ENCODE data around the gene KRTAP22-1.

Gene KRTAP22-1

GRCh38 chr21:30567617-30568016 lies 33.3 kb upstream of the KRTAP22-1 start:
- no peak for TF ChIP-seq CTCF (IDR thresholded peaks at IDR 0.05; ENCODE audit: borderline replicate concordance, insufficient read depth, low read depth, low read length)

GRCh38 chr21:30577766-30578165 lies 23.1 kb upstream of the KRTAP22-1 start:
- TF ChIP-seq CTCF (IDR thresholded peaks at IDR 0.05; ENCODE audit: borderline replicate concordance, insufficient read depth, low read depth, low read length): no peak

More at GRCh38 chr21:30567617-30568016, 33.3 kb upstream of the KRTAP22-1 start:
- no peak overlapping the region for H3K4me3 ChIP-seq (ENCODE audit: low read depth, low read length)

GRCh38 chr21:30579346-30579745 lies 21.5 kb upstream of the KRTAP22-1 start:
- TF ChIP-seq CTCF (IDR thresholded peaks at IDR 0.05; ENCODE audit: borderline replicate concordance, insufficient read depth, low read depth, low read length): no peak

More at GRCh38 chr21:30577766-30578165, 23.1 kb upstream of the KRTAP22-1 start:
- no peak overlapping the region for H3K4me3 ChIP-seq (ENCODE audit: low read depth, low read length)

GRCh38 chr21:30580132-30580531 lies 20.8 kb upstream of the KRTAP22-1 start:
- H3K4me3 ChIP-seq (ENCODE audit: low read depth, low read length): no peak overlapping the region
- no peak for TF ChIP-seq CTCF (IDR thresholded peaks at IDR 0.05; ENCODE audit: borderline replicate concordance, insufficient read depth, low read depth, low read length)

More at GRCh38 chr21:30579346-30579745, 21.5 kb upstream of the KRTAP22-1 start:
- no peak overlapping the region for H3K4me3 ChIP-seq (ENCODE audit: low read depth, low read length)

GRCh38 chr21:30582870-30583269 lies 18.0 kb upstream of the KRTAP22-1 start:
- TF ChIP-seq CTCF (IDR thresholded peaks at IDR 0.05; ENCODE audit: borderline replicate concordance, insufficient read depth, low read depth, low read length): no peak
- no peak overlapping the region for H3K4me3 ChIP-seq (ENCODE audit: low read depth, low read length)

GRCh38 chr21:30590297-30590696 lies 10.6 kb upstream of the KRTAP22-1 start, which contains the start of gene KRTAP22-2:
TSS of gene KRTAP22-2 (minus strand) at chr21:30590397.
- TF ChIP-seq CTCF (IDR thresholded peaks at IDR 0.05; ENCODE audit: borderline replicate concordance, insufficient read depth, low read depth, low read length): no peak
- no peak within 1 kb of the TSS for H3K4me3 ChIP-seq (ENCODE audit: low read depth, low read length)

- no peak for TF ChIP-seq CTCF (IDR thresholded peaks at IDR 0.05; ENCODE audit: borderline replicate concordance, insufficient read depth, low read depth, low read length)
- H3K4me3 ChIP-seq (ENCODE audit: low read depth, low read length): no peak within 1 kb of the TSS
These were observed 8.7 kb upstream of the KRTAP22-1 start, which contains the start of gene KRTAP6-3 for GRCh38 chr21:30592140-30592539. TSS of gene KRTAP6-3 (plus strand) at chr21:30592440. CDS start at chr21:30592446, 6 bp downstream.
